ENCODE measurements around the gene TRIM64.
"Not testable (repeated sequence)": the region's sequence is repeated elsewhere in the genome, so short reads cannot be mapped to it uniquely, and the experiment has no call there.

DNA sequence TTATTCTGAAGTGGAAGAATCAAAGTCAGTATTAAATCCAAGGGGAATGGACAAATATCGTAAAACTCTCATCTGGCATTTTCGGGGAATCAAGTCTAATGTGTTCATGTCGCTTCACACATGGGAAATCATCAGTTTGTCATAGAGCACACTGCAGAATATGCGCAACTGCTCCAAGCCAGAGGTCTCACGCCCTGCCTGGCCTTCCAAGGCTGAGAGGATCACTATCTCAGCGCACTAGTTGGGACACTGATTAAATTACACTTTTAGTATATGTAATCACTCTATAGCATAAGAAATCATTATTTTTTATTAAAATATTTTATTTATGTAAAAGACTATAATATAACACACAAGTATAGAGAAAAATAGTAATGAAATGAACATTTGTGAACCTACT lies 5.0 kb upstream of the TRIM64 start:
- TF ChIP-seq, protein P1, sequence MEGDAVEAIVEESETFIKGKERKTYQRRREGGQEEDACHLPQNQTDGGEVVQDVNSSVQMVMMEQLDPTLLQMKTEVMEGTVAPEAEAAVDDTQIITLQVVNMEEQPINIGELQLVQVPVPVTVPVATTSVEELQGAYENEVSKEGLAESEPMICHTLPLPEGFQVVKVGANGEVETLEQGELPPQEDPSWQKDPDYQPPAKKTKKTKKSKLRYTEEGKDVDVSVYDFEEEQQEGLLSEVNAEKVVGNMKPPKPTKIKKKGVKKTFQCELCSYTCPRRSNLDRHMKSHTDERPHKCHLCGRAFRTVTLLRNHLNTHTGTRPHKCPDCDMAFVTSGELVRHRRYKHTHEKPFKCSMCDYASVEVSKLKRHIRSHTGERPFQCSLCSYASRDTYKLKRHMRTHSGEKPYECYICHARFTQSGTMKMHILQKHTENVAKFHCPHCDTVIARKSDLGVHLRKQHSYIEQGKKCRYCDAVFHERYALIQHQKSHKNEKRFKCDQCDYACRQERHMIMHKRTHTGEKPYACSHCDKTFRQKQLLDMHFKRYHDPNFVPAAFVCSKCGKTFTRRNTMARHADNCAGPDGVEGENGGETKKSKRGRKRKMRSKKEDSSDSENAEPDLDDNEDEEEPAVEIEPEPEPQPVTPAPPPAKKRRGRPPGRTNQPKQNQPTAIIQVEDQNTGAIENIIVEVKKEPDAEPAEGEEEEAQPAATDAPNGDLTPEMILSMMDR (tag by site-specific recombination; IDR thresholded peaks at IDR 0.05), result not testable (repeated sequence)
- not testable (repeated sequence) for TF ChIP-seq ZNF785, IKZF3 (tag by site-specific recombination; IDR thresholded peaks at IDR 0.05)

All from HEK293 (cell line).